Tibial nerve (tissue), 4 donors: ENCODE results near the gene ANKRD11. TPM values are rescaled to one million over a fixed set of nuclear protein-coding genes. Genes with fewer than 3 reads are reported as not detected.

Source experiments
- DNase-seq, 2 donors: peaks; one replicate each; pipeline ENCODE4 v3.0.0-alpha.2; 2019; ENCODE audit warnings: low spot score in 2 of 2
- H3K27ac ChIP-seq, 4 donors: fragments of 200-600 bp; sonication (generic) in 3 of 4; one replicate each; pipeline ENCODE4 v1.5.1; 2017 to 2019; ENCODE audit warnings: mild to moderate bottlenecking in 1 of 4
- H3K27me3 ChIP-seq, 2 donors: fragments of 200-600 bp; sonication (generic) in 1 of 2; one replicate each; pipeline versions ENCODE4 v1.5.1 to v1.6.0; 2017 to 2019
- H3K36me3 ChIP-seq, 3 donors: fragments of 200-600 bp; sonication (generic); one replicate each; pipeline ENCODE4 v1.5.1; 2018 to 2019
- H3K4me1 ChIP-seq, 4 donors: fragments of 200-600 bp; sonication (generic) in 3 of 4; one replicate each; pipeline ENCODE4 v1.5.1; 2017 to 2019
- H3K4me3 ChIP-seq, 4 donors: fragments of 200-600 bp; sonication (generic) in 3 of 4; one replicate each; pipeline ENCODE4 v1.5.1; 2017 to 2019; ENCODE audit warnings: mild to moderate bottlenecking in 1 of 4, moderate library complexity in 1 of 4
- H3K9me3 ChIP-seq, 4 donors: fragments of 200-600 bp; sonication (generic) in 3 of 4; one replicate each; pipeline ENCODE4 v1.5.1; 2017 to 2019
- EP300 ChIP-seq, 2 donors: sonication (generic); formaldehyde crosslinking; IDR thresholded peaks; one replicate each; pipeline ENCODE4 v1.6.1; 2017; ENCODE audit warnings: antibody characterized with exemption in 2 of 2, mild to moderate bottlenecking in 1 of 2
- POLR2A ChIP-seq, 2 donors: fragments of 450-650 bp; IDR thresholded peaks; one replicate each; pipeline ENCODE4 v1.6.1; 2017; ENCODE audit warnings: antibody characterized with exemption in 2 of 2, mild to moderate bottlenecking in 2 of 2, moderate library complexity in 2 of 2
- WGBS, 2 donors: methylation state at CpG; one replicate each; pipeline ENCODE4 v1.1.5; 2018; 5-methylcytosine and 5-hydroxymethylcytosine counted together
- total RNA-seq, 4 donors: library from RNA; depleted of rRNA; stranded (reverse); fragments of >200 nt; gene quantifications; one replicate each; pipeline ENCODE4 v1.1.0, GENCODE V29; 2016
- TF ChIP-seq, protein P1 (sequence below), 5 experiments: fragments of 200-600 bp in 3 of 5; fragments of 450-650 bp in 2 of 5; sonication (generic) in 3 of 5; IDR thresholded peaks; one replicate each; pipeline ENCODE4 v1.5.1; 2016 to 2019; ENCODE audit warnings: antibody characterized with exemption in 5 of 5, mild to moderate bottlenecking in 3 of 5, moderate library complexity in 2 of 5

The ANKRD11 gene
- total RNA-seq, 4 donors from 2014 or later, result 104 to 177 (median 112) TPM

- Histone ChIP-seq H3K4me1 (peaks cover 0 to 12% (median 0%) of the 10 kb centered on the region in 4 donors), H3K27ac (no peak overlapping the region), H3K36me3 (peaks cover 2 to 71% (median 27%) of the 10 kb centered on the region in 3 donors), H3K27me3 (no peaks in the 10 kb centered on the region), H3K4me3 (no peak overlapping the region), H3K9me3 (no peaks in the 10 kb centered on the region)
- TF ChIP-seq POLR2A (IDR thresholded peaks at IDR 0.05), result no peak
- TF ChIP-seq, protein P1, sequence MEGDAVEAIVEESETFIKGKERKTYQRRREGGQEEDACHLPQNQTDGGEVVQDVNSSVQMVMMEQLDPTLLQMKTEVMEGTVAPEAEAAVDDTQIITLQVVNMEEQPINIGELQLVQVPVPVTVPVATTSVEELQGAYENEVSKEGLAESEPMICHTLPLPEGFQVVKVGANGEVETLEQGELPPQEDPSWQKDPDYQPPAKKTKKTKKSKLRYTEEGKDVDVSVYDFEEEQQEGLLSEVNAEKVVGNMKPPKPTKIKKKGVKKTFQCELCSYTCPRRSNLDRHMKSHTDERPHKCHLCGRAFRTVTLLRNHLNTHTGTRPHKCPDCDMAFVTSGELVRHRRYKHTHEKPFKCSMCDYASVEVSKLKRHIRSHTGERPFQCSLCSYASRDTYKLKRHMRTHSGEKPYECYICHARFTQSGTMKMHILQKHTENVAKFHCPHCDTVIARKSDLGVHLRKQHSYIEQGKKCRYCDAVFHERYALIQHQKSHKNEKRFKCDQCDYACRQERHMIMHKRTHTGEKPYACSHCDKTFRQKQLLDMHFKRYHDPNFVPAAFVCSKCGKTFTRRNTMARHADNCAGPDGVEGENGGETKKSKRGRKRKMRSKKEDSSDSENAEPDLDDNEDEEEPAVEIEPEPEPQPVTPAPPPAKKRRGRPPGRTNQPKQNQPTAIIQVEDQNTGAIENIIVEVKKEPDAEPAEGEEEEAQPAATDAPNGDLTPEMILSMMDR (IDR thresholded peaks at IDR 0.05), result no peak
- no peak for TF ChIP-seq EP300 (IDR thresholded peaks at IDR 0.05)
- DNase-seq, result no peak
- 82 to 85% methylated on average over 30 of the region's 30 CpGs for WGBS, 2 donors
Observed at GRCh38 chr16:89287777-89288576, 202.4 kb downstream of the ANKRD11 start.

- H3K9me3 ChIP-seq, result no peaks in the 10 kb centered on the region
- DNase-seq, result no peak
- no peak overlapping the region for H3K27ac ChIP-seq
- WGBS, 2 donors, result 88 to 90% methylated on average over 25 of the region's 25 CpGs
- H3K4me3 ChIP-seq, result no peak overlapping the region
- TF ChIP-seq POLR2A (IDR thresholded peaks at IDR 0.05), result no peak
- TF ChIP-seq, protein P1 (IDR thresholded peaks at IDR 0.05), result no peak
- no peak for TF ChIP-seq EP300 (IDR thresholded peaks at IDR 0.05)
- H3K27me3 ChIP-seq, result no peaks in the 10 kb centered on the region
- peaks cover 0 to 7% (median 0%) of the 10 kb centered on the region in 4 donors for H3K4me1 ChIP-seq
- H3K36me3 ChIP-seq, result peaks cover 2 to 88% (median 27%) of the 10 kb centered on the region in 3 donors
Observed at GRCh38 chr16:89286096-89286495, 204.3 kb downstream of the ANKRD11 start.

- Histone ChIP-seq H3K4me1 (peaks cover 0 to 7% (median 0%) of the 10 kb centered on the region in 4 donors), H3K9me3 (no peaks in the 10 kb centered on the region), H3K27me3 (no peaks in the 10 kb centered on the region), H3K36me3 (peaks cover 2 to 88% (median 27%) of the 10 kb centered on the region in 3 donors), H3K4me3 (no peak overlapping the region), H3K27ac (no peak overlapping the region)
- TF ChIP-seq, protein P1 (IDR thresholded peaks at IDR 0.05), result no peak
- TF ChIP-seq POLR2A (IDR thresholded peaks at IDR 0.05), result no peak
- TF ChIP-seq EP300 (IDR thresholded peaks at IDR 0.05), result no peak
- DNase-seq, result no peak
- 92 to 93% methylated on average over 17 of the region's 17 CpGs for WGBS, 2 donors
Observed at GRCh38 chr16:89285381-89285780, 205.0 kb downstream of the ANKRD11 start.

DNA sequence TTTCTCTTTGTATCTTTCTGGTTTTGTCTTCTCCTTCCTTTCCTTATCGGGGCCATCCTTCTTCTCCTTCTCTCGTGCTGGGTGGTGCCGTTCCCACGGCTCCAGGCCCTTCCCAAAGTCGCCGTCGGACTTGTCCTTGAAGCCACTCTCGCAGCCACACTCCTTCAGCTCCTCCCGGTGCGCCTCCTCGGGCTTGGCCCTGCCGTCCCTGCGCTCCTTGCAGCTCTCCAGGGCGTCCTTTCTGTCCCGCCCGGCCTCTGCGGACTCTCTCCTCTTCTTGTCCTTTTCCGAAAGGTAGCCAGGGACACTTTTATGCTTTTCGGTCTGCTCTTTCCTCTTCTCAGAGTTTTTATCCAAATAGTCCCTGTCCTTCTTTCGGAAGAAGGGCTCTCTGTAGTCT is 206.9 kb downstream of the ANKRD11 start:
- no peak for DNase-seq
- Histone ChIP-seq H3K4me3 (no peak overlapping the region), H3K27ac (no peak overlapping the region), H3K4me1 (no peaks in the 10 kb centered on the region), H3K36me3 (peaks cover 2 to 98% (median 26%) of the 10 kb centered on the region in 3 donors), H3K27me3 (no peaks in the 10 kb centered on the region), H3K9me3 (no peaks in the 10 kb centered on the region)
- no peak for TF ChIP-seq EP300 (IDR thresholded peaks at IDR 0.05)
- no peak for TF ChIP-seq POLR2A (IDR thresholded peaks at IDR 0.05)
- 85 to 89% methylated on average over 20 of the region's 20 CpGs for WGBS, 2 donors

DNA sequence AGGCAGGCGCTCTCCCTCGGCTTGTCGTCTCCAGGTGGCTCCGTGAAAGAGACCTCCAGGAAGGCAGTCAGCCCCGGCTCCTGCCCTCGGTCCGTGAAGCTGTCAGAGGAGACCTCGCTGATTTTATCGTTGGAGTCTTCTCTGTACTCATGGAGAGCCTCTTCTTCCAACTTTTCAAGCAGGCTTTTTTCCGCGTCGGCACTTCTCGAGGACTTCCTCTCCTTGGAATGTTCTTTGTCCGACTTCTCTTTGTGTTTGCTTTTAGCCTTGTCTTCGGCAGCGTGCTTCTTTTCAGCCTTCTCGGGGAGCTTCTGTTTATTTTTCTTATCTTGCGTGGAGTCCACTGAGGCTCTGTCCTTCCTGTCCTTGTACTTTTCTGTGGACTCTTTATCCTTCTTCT is 207.8 kb downstream of the ANKRD11 start:
- Histone ChIP-seq H3K9me3 (no peaks in the 10 kb centered on the region), H3K36me3 (peaks cover 2 to 98% (median 24%) of the 10 kb centered on the region in 3 donors), H3K27ac (no peak overlapping the region), H3K27me3 (no peaks in the 10 kb centered on the region), H3K4me1 (peaks cover 0 to 8% (median 0%) of the 10 kb centered on the region in 4 donors), H3K4me3 (no peak overlapping the region)
- no peak for TF ChIP-seq POLR2A (IDR thresholded peaks at IDR 0.05)
- TF ChIP-seq, protein P1 (IDR thresholded peaks at IDR 0.05), result no peak
- no peak for DNase-seq
- 95 to 96% methylated on average over 18 of the region's 18 CpGs for WGBS, 2 donors
